Kidney (tissue), 14 donors: Measurements from ENCODE around the gene C2orf92. TPM values are rescaled to one million over a fixed set of nuclear protein-coding genes. Genes with fewer than 3 reads are reported as not detected.

Experiments used
- DNase-seq, 5 donors: peaks; one replicate each; pipeline ENCODE4 v3.0.0-alpha.2; 2013 to 2020
- FAIRE-seq: peaks from 2 replicates; lab custom pipeline; 2012; peaks lifted over from hg19 to GRCh38; lab: Jason Lieb, UNC
- H3K27ac ChIP-seq, 2 donors: one replicate each; pipeline ENCODE4 v1.7.0; 2013; ENCODE audit warnings: low read depth in 2 of 2, low read length in 2 of 2, inconsistent platforms in 1 of 2
- H3K27me3 ChIP-seq: one replicate; pipeline ENCODE4 v1.7.1; 2013; ENCODE audit warnings: low read length, inconsistent platforms; ENCODE audit not compliant: control insufficient read depth, insufficient read depth
- H3K36me3 ChIP-seq, 3 donors: one replicate each; pipeline versions ENCODE4 v1.7.0 to v1.7.1; 2013; ENCODE audit warnings: low read length in 3 of 3, control low read depth in 1 of 3, inconsistent platforms in 1 of 3; ENCODE audit not compliant: insufficient read depth in 3 of 3, control insufficient read depth in 2 of 3
- H3K4me1 ChIP-seq, 3 donors: one replicate each; pipeline versions ENCODE4 v1.7.0 to v1.7.1; 2013; ENCODE audit warnings: low read length in 3 of 3, inconsistent platforms in 1 of 3, low read depth in 1 of 3; ENCODE audit not compliant: control insufficient read depth in 2 of 3, insufficient read depth in 2 of 3
- H3K4me3 ChIP-seq, 3 donors: one replicate each; pipeline versions ENCODE4 v1.7.0 to v1.8.1; 2013; ENCODE audit warnings: low read length in 3 of 3, control low read depth in 1 of 3, inconsistent platforms in 1 of 3
- H3K9ac ChIP-seq, 3 donors: one replicate each; pipeline versions ENCODE4 v1.7.0 to v1.7.1; 2013; ENCODE audit warnings: low read length in 3 of 3, control low read depth in 1 of 3, inconsistent platforms in 1 of 3
- H3K9me3 ChIP-seq, 3 donors: one replicate each; pipeline versions ENCODE4 v1.7.0 to v1.7.1; 2013; ENCODE audit warnings: low read length in 3 of 3, control low read depth in 1 of 3, inconsistent platforms in 1 of 3; ENCODE audit not compliant: control insufficient read depth in 2 of 3, insufficient read depth in 1 of 3
- CTCF ChIP-seq: IDR thresholded peaks from 3 replicates; pipeline ENCODE4 v1.5.1; 2012; ENCODE audit warnings: mild to moderate bottlenecking, moderate library complexity, borderline replicate concordance; ENCODE audit not compliant: insufficient read depth; ENCODE audit errors: extremely low read depth
- intact Hi-C: fragments of 100-400 bp; cut with DNase I; formaldehyde crosslinking; loops from one replicate; pipeline ENCODE4 v1.11.1; 2022
- polyA plus RNA-seq: library from polyadenylated mRNA; stranded (reverse); fragments of 350-450 nt; fragmentation: Illumina TruSeq; extraction: RNeasy Lipid Tissue Mini Kit (QIAGEN cat#74804); gene quantifications from one replicate; pipeline ENCODE4 v1.2.3, GENCODE V29; 2014; ENCODE audit warnings: low read depth, low replicate concordance; ENCODE audit not compliant: insufficient read depth
- total RNA-seq: library from RNA; stranded (reverse); fragmentation: NEBNext Ultra II Directional; extraction: Animal tissue kit (Norgen Biotek cat#: 25700); gene quantifications from one replicate; pipeline ENCODE4 v1.2.1, GENCODE V29; 2021
- donor health status: control.
- donor health status: control.
- donor health status: control.
- donor health status: control.
- donor health status: control.
- donor health status: DM: yes; HTN: yes; CAD: no.
- donor health status: Normal renal cell carcinoma (clear cell type).

C2orf92 gene
- total and polyA plus RNA-seq, 2 donors from 2014 or later = 3.3 to 7.3 TPM

- H3K36me3 ChIP-seq = no peaks in the 10 kb centered on the region
- no peak for TF ChIP-seq CTCF
- no peak overlapping the region for H3K9ac ChIP-seq
- no peak overlapping the region for H3K4me3 ChIP-seq
- intact Hi-C loops = no loop called here
- H3K27me3 ChIP-seq = no peaks in the 10 kb centered on the region
- no peak for DNase-seq
- H3K9me3 ChIP-seq = no peaks in the 10 kb centered on the region
- no peak for FAIRE-seq
- H3K4me1 ChIP-seq = no peaks in the 10 kb centered on the region
- no peak overlapping the region for H3K27ac ChIP-seq
These were observed 51.2 kb downstream of the C2orf92 start for GRCh38 chr2:97720746-97721145.

- no peaks in the 10 kb centered on the region for H3K36me3 ChIP-seq
- intact Hi-C loops = no loop called here
- H3K27ac ChIP-seq = no peak overlapping the region
- no peak overlapping the region for H3K9ac ChIP-seq
- no peaks in the 10 kb centered on the region for H3K27me3 ChIP-seq
- TF ChIP-seq CTCF = no peak
- H3K4me1 ChIP-seq = no peaks in the 10 kb centered on the region
- no peak overlapping the region for H3K4me3 ChIP-seq
- no peaks in the 10 kb centered on the region for H3K9me3 ChIP-seq
- DNase-seq = peak in 2 of 5 donors; percentile 39 to 42
- FAIRE-seq = no peak
These were observed 52.7 kb downstream of the C2orf92 start for GRCh38 chr2:97722227-97722626.

- Histone ChIP-seq H3K9me3 (no peaks in the 10 kb centered on the region), H3K36me3 (no peaks in the 10 kb centered on the region), H3K27me3 (no peaks in the 10 kb centered on the region), H3K4me1 (no peaks in the 10 kb centered on the region), H3K27ac (no peak overlapping the region), H3K9ac (no peak overlapping the region), H3K4me3 (no peak overlapping the region)
- TF ChIP-seq CTCF = no peak
- FAIRE-seq = no peak
- peak in 1 of 5 donors; percentile 18 for DNase-seq
- intact Hi-C loops = no loop called here
These were observed 53.9 kb downstream of the C2orf92 start for GRCh38 chr2:97723156-97724072.
